ENCODE data around the gene METTL2B.
"Not testable (repeated sequence)": the region's sequence is repeated elsewhere in the genome, so short reads cannot be mapped to it uniquely, and the experiment has no call there.

The METTL2B gene

GRCh38 chr7:128454808-128455542, 21.6 kb upstream of the METTL2B start:
- in situ Hi-C loops (cut with MboI; ENCODE audit: low sequenced_read_pairs), result no loop called here

- in situ Hi-C loops (cut with MboI; ENCODE audit: low sequenced_read_pairs), result no loop called here
Measured at GRCh38 chr7:128455543-128456254, 20.8 kb upstream of the METTL2B start, which contains the start of gene HILPDA. HILPDA (plus strand) TSS chr7:128455878; CDS start chr7:128457269, 1,391 bp downstream.

GRCh38 chr7:128456255-128456725, 20.3 kb upstream of the METTL2B start:
- in situ Hi-C loops (cut with MboI; ENCODE audit: low sequenced_read_pairs), result no loop called here

GRCh38 chr7:128457385-128457784, 19.2 kb upstream of the METTL2B start:
- in situ Hi-C loops (cut with MboI; ENCODE audit: low sequenced_read_pairs), result not testable (repeated sequence)

GRCh38 chr7:128458956-128459355, 17.6 kb upstream of the METTL2B start:
- in situ Hi-C loops (cut with MboI; ENCODE audit: low sequenced_read_pairs), result no loop called here

- in situ Hi-C loops (cut with MboI; ENCODE audit: low sequenced_read_pairs), result no loop called here
Measured at GRCh38 chr7:128459394-128459878, 17.1 kb upstream of the METTL2B start.

GRCh38 chr7:128462460-128462859, 14.1 kb upstream of the METTL2B start:
- in situ Hi-C loops (cut with MboI; ENCODE audit: low sequenced_read_pairs), result no loop called here

- in situ Hi-C loops (cut with MboI; ENCODE audit: low sequenced_read_pairs), result not testable (repeated sequence)
Measured at GRCh38 chr7:128463345-128463744, 13.2 kb upstream of the METTL2B start.

GRCh38 chr7:128463933-128464332, 12.6 kb upstream of the METTL2B start:
- in situ Hi-C loops (cut with MboI; ENCODE audit: low sequenced_read_pairs), result not testable (repeated sequence)

- in situ Hi-C loops (cut with MboI; ENCODE audit: low sequenced_read_pairs), result not testable (repeated sequence)
Measured at GRCh38 chr7:128466871-128467270, 9.7 kb upstream of the METTL2B start.

GRCh38 chr7:128477336-128477690, 765 bp downstream of the METTL2B start:
- in situ Hi-C loops (cut with MboI; ENCODE audit: low sequenced_read_pairs), result not testable (repeated sequence)

- in situ Hi-C loops (cut with MboI; ENCODE audit: low sequenced_read_pairs), result not testable (repeated sequence)
Measured at GRCh38 chr7:128479082-128479481, 2.5 kb downstream of the METTL2B start.

GRCh38 chr7:128488134-128488533, 11.6 kb downstream of the METTL2B start:
- in situ Hi-C loops (cut with MboI; ENCODE audit: low sequenced_read_pairs), result not testable (repeated sequence)

GRCh38 chr7:128497405-128497804, 20.9 kb downstream of the METTL2B start:
- in situ Hi-C loops (cut with MboI; ENCODE audit: low sequenced_read_pairs), result no loop called here

GRCh38 chr7:128505416-128505815, 28.9 kb downstream of the METTL2B start:
- in situ Hi-C loops (cut with MboI; ENCODE audit: low sequenced_read_pairs), result not testable (repeated sequence)

GRCh38 chr7:128506819-128507218, 30.3 kb downstream of the METTL2B start:
- in situ Hi-C loops (cut with MboI; ENCODE audit: low sequenced_read_pairs), result not testable (repeated sequence)

- in situ Hi-C loops (cut with MboI; ENCODE audit: low sequenced_read_pairs), result not testable (repeated sequence)
Measured at GRCh38 chr7:128507321-128507993, 30.9 kb downstream of the METTL2B start.

GRCh38 chr7:128511692-128512091, 35.1 kb downstream of the METTL2B start:
- in situ Hi-C loops (cut with MboI; ENCODE audit: low sequenced_read_pairs), result not testable (repeated sequence)

- in situ Hi-C loops (cut with MboI; ENCODE audit: low sequenced_read_pairs), result not testable (repeated sequence)
Measured at GRCh38 chr7:128515232-128515631, 38.7 kb downstream of the METTL2B start.

GRCh38 chr7:128517023-128517422, 40.5 kb downstream of the METTL2B start:
- in situ Hi-C loops (cut with MboI; ENCODE audit: low sequenced_read_pairs), result not testable (repeated sequence)

GRCh38 chr7:128523226-128523931, 46.8 kb downstream of the METTL2B start:
- in situ Hi-C loops (cut with MboI; ENCODE audit: low sequenced_read_pairs), result not testable (repeated sequence)
